GM18498 (cell line): ENCODE data around the gene MAN2C1.
"Not testable (repeated sequence)": the region's sequence is repeated elsewhere in the genome, so short reads cannot be mapped to it uniquely, and the experiment has no call there.

Experiments used
- ATAC-seq: cut with Tn5 transposase; IDR thresholded peaks from one replicate; pipeline ENCODE4 v1.9.1; 2021; ENCODE audit warnings: mild to moderate bottlenecking, moderate library complexity; ENCODE audit not compliant: unreplicated experiment

Gene MAN2C1

GRCh38 chr15:75347222-75348033 lies 21.0 kb downstream of the MAN2C1 start:
- peak; percentile 50 for ATAC-seq

- peak; percentile 10 for ATAC-seq
Observed at GRCh38 chr15:75346796-75347221, 21.6 kb downstream of the MAN2C1 start, which contains the start of gene NEIL1. TSS of gene NEIL1 (plus strand) at chr15:75347039. CDS start at chr15:75348906, 1,867 bp downstream.

- not testable (repeated sequence) for ATAC-seq
Observed at GRCh38 chr15:75343953-75344352, 24.5 kb downstream of the MAN2C1 start.

DNA sequence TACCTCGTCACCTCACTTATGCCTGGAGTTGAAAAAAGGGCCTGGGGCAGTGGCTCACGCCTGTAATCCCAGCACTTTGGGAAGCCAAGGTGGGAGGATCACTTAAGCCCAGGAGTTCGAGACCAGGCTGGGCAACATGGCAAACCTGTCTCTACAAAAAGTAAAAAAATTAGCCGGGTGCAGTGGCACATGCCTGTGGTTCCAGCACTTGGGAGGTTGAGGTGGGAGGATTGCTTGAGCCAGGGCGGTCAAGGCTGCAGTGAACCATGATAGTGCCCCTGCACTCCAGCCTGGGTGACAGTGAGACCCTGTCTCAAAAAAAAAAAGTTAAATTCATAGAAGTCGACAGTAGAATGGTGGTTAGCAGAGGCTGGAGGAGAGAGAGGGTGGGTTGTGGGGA lies 26.2 kb downstream of the MAN2C1 start:
- ATAC-seq: no peak

DNA sequence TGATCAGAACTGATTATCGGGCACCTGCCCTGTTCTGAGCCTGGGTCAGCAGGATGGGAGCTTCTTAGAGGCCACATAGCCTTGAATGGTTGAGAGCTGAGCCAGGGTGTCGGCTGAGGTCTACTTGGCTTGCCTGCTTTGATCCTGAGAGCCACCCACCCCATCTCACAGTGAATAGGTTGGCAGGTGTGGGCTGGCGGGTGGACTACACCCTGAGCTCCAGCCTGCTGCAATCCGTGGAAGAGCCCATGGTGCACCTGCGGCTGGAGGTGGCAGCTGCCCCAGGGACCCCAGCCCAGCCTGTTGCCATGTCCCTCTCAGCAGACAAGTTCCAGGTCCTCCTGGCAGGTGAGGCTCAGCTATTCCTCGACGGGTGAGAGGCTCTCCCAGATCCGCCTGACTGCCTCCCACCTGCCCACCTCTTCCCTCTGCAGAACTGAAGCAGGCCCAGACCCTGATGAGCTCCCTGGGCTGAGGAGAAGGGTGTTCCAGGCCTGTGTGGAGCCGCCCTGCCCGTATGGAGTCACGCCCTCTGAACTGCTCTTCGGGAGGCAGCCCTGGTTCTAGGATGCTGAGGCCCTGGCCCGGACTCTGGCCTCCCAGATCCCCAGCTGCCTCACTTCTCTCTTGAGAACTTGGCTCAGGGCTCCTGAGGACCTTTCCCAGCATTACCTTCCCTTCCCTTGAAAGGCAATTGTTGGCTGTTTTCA lies 28.7 kb downstream of the MAN2C1 start:
- no peak for ATAC-seq

DNA sequence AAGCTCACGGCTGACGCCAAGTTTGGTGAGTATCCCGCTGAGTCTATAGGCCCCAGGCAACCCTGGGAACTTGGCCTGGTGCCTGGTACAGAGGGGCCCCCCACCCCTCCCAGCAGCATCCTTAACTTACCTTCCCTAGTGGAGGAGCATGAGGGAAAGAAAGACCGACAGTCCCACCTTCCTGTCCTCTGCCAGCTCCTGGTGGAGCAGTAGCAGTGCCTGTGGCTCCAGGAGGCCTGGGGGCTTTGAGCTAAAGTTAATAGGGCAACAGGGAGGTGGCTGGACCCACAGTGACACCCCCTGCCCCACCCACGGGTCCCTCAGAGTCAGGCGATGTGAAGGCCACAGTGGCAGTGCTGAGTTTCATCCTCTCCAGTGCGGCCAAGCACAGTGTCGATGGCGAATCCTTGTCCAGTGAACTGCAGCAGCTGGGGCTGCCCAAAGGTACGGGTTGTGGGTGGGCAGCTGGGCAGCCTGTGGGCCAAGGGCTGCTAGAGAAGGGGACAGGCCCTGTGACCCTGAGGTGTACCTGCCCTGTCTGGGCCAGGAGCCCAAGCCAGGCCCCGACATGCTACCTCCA lies 29.7 kb downstream of the MAN2C1 start:
- no peak for ATAC-seq

GRCh38 chr15:75335705-75336355 lies 32.6 kb downstream of the MAN2C1 start, which contains the start of gene COMMD4:
TSS of gene COMMD4 (plus strand) at chr15:75336063. CDS start at chr15:75336090, 27 bp downstream.
- ATAC-seq: peak; percentile 63

GRCh38 chr15:75335313-75335704 lies 33.1 kb downstream of the MAN2C1 start:
- ATAC-seq: no peak

DNA sequence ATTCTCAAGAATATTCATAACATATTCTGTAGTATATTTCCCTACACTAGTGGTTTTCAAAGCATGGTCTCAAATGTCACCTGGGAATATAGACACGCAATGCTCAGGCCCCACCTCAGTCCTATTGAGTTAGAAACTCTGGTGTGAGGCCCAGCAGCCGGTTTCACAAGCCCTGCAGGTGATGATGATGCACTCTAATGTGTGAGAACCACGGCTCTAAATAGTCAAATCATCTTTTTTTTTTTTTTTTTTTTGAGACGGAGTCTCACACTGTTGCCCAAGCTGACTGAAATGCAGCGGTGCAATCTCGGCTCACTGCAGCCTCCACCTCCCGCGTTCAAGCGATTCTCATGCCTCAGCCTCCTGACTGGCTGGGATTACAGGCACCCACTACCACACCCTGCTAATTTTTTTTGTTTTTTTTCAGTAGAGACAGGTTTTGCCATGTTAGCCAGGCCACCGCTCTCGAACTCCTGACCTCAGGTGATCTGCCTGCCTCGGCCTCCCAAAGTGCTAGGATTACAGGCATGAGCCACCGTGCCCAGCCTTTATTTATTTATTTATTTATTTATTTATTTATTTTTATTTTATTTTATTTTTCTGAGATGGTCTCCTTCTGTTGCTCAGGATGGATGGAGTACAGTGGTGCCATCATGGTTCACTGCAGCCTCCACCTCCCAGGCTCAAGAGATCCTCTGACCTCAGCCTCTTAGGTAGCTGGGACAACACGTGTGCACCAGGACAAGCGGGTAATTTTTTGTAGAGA lies 34.6 kb downstream of the MAN2C1 start:
- peak; percentile 51 for ATAC-seq

DNA sequence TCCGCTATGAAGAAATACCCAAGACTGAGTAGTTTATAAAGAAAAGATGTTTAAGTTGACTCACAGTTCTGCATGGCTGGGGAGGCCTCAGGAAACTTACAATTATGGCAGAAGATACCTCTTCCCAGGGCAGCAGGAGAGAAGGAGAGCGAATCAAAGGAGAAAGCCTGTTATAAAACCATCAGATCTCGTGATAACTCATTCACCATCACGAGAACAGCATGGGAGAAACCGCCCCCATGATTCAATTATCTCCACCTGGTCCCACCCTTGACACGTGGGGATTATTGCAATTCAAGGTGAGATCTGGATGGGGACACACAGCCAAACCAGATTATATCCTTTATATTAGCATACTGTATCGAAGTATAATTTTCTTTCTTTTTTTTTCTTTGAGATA lies 36.3 kb downstream of the MAN2C1 start:
- not testable (repeated sequence) for ATAC-seq

- ATAC-seq: no peak
Observed at GRCh38 chr15:75329571-75329970, 38.8 kb downstream of the MAN2C1 start.

GRCh38 chr15:75328493-75329314 lies 39.7 kb downstream of the MAN2C1 start:
- ATAC-seq: no peak

DNA sequence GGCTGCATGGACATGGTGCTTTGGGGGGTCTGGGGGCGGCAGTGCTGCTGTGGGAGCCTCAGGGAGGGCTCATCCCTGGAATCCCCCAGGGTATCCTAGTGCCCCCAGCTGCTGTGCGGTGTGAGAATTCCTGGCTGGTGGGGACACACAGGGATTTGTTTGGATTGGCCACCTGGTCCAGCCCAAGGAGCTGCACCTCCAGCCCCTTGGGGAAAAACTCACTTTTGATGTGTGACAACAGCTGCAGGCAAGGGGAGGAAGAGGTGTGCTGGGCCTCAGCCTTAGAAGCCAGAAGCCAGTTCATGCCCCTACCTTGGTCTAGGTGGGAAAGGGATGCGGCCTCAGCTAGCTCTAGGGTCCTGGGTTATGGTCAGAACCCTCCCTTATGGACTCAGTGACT lies 40.9 kb downstream of the MAN2C1 start:
- no peak for ATAC-seq

DNA sequence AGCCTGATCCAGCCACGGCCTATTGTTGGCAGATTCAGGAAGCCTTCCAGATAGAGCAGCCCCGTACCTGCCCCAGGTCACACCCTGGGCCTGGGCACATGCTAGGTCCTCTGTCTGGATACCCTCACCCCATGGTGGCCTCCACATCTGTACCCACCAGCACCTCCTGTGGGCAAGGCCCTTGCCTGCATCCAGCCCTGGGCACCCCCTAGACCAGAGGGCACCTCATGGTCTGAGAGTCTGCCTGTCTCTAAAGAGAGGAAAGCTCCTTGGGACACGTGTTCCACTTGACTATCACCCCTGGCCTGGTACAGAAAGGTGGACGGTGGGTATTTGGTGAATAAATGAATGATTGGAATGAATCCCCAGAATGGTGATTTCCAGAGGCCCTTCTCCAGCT lies 41.4 kb downstream of the MAN2C1 start:
- ATAC-seq: no peak

GRCh38 chr15:75325922-75326321 lies 42.5 kb downstream of the MAN2C1 start:
- no peak for ATAC-seq

DNA sequence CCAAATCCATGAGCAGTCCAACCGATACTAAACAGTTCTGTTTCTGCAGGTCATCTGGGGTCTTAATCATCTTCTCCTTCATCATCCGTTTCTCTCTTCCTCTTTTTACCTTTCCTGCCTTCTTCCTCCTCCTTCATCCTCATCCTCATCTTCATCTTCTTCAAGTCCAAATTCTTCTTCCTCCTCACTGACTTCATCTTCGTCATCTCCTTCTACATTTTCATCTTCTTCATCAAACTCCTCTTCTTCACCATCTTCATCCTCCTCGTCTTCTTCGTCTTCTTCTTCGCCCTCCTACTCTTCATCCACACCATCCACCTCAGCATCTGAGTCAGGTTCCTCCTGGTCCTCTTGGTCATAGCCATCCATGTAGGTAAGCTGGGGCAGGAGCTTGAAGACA lies 46.7 kb downstream of the MAN2C1 start:
- no peak for ATAC-seq

DNA sequence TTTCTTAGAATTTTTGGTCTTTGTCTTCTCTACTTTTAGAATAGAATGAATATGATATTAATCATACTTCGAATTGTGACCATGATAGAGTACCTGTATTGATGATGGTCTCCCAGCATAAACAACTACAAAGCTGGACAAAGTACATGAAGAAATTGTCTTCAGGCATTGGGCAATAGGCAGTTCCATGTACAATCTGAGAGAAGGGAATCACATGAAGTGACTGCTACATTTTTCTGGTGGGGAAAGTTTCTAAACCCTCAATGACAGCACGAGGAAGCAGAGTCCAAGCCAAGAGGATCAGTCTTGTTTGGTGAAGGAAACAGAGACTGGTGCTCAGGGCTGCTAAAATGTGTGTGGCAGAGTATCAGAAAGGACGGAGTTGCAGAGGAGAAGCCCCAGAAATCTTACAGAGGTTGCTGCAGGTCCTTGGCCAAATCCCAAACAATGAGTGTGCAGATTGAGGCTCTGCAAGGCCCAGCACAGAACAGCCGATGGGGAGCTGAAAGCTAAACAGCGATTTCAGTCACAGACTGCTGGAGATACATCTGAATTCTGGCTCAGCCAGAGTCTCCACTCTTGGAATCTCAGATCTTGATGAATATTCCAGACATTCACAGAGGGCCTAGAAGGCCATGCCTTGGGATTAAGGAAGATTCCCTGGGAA lies 49.0 kb downstream of the MAN2C1 start:
- not testable (repeated sequence) for ATAC-seq

DNA sequence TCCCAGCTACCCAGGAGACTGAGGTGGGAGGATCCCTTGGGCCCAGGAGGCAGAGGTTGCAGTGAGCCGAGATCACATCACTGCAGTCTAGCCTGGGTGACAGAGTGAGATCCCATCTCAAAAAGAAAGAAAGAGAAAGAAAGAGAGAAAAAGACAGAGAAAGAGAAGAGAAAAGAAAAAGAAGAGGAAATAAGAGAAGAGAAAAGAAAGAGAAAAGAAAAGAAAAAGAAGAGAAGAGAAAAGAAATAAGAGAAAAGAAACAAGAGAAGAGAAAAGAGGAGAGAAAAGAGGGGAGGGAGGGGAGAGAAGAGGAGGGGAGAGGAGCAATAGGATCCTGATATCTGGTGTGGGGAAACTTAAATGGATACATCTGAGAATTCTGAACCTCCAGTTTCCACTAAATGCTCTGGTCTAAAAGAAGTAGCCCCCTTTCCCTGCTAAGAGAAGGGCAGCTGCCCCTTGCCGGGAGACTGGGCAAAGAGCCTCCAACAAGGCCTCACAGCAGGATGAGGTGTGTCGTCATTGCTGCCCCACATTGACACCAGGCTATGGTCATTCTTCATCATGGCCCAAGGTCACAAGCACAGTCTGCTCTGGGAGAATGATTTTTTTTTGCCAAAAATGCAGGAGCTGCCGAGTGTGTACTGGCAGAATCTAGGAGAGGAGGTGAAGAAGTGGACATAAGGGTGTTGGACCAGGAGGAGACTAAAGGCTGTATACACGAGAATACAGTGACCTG lies 53.7 kb downstream of the MAN2C1 start:
- no peak for ATAC-seq
